ENCODE data around the gene FAM229A.

The FAM229A gene

GRCh38 chr1:32327204-32327603, 35.1 kb downstream of the FAM229A start:
- DNase-seq = no peak

GRCh38 chr1:32321712-32322291, 40.5 kb downstream of the FAM229A start:
- no peak for DNase-seq

GRCh38 chr1:32318127-32318869, 44.0 kb downstream of the FAM229A start:
- DNase-seq = no peak

- no peak for DNase-seq
Measured at GRCh38 chr1:32316903-32317277, 45.4 kb downstream of the FAM229A start.

- no peak for DNase-seq
Measured at GRCh38 chr1:32311709-32312393, 50.4 kb downstream of the FAM229A start.
